ENCODE data around the gene PKD2L1.
A peak's percentile ranks its signal among the peaks of the same experiment; 100 is the strongest.
"Not testable (repeated sequence)": the region's sequence is repeated elsewhere in the genome, so short reads cannot be mapped to it uniquely, and the experiment has no call there.

The PKD2L1 gene

DNA sequence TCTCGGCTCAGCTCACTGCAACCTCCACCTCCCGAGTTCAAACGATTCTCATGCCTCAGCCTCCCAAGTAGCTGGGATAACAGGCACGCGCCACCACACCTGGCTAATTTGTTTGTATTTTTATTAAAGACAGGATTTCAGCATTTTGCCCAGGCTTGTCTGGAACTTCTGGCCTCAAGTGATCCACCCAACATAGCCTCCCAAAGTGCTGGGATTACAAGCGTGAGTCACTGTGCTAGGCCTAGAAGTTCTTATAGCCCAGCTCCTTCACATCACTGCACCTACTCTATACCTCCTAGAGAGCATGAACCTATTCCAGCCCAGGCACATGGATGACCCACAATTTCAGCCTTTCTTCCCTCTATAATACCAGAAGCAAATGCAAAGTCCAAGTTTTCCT lies 42.3 kb downstream of the PKD2L1 start:
- DNase-seq (ENCODE audit: low read depth in 2 of 3, low spot score in 1 of 3) = no peak

DNA sequence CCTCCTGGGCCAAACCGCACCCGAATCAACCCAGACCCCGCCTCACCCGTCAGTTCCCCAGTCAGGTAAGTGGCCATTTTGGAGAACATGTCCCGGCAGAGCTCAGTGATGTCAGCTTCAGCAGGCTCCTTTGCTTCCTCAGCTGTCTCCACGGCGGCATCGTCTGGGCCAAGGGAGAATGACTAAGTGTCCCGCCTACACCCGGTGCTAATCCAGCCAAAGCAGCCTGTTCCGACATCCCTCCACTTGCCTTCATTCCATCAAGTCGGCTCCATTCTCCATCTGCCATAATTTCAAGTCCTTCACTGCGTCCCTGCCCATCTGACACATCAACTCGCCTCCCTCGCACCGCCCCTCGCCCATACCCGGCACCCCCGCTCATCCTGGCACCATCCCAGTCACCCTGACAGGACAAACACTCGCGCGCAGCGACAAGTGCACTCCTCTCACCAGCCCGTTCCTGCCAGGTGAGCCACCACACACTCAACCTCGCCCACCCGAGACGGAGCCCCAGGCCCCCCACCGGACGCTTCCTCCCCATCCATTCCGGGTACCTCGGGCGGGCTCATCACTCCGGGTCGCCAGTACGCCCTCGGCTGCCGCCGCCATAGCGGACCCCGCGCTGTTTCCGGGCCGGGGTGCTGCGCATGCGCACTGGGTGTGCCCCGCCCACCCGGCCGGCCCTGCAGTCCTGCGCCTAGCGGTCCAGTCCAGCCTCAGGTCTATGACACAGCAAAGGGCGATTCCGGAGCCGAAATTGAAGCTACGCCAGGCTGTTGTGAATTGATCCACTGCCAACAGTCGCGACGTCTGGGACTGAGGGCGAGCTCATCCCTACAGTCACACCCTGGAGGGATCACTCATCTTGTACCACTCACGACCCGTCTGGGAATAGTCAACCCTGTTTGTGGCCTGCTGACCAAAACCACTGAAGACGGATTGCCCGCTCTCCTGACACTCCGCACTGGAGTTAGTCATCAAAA lies 43.7 kb downstream of the PKD2L1 start, which contains the start of gene BLOC1S2:
Gene BLOC1S2, minus strand, starts transcription at position 630 of the 983 bp plus-strand sequence. Its CDS starts 21 bp downstream, at position 609.
- peak; percentile 80 to 85 (median 81) for DNase-seq (ENCODE audit: low read depth in 2 of 3, low spot score in 1 of 3)

- DNase-seq (ENCODE audit: low read depth in 2 of 3, low spot score in 1 of 3) = not testable (repeated sequence)
Measured at GRCh38 chr10:100285326-100285725, 44.7 kb downstream of the PKD2L1 start.

DNA sequence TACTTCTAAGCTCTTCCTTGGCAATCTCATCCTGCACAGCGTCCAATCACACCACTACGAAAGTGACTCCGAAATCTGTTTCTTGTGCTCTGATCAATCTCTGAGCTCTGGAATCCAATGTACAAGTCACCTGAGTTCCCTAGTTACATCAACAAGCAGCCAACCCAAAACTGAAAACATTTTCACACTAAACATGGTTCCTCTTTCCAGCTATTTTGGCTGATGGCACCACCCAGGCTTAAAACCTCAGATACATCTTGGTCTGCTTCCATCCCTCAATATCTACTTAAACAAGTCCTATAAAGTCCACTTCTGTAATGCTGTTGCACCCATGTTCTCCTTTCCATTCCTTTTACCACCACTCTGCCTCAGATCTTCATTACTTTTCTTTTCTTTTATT lies 47.1 kb downstream of the PKD2L1 start:
- no peak for DNase-seq (ENCODE audit: low read depth in 2 of 3, low spot score in 1 of 3)

- DNase-seq (ENCODE audit: low read depth in 2 of 3, low spot score in 1 of 3) = not testable (repeated sequence)
Measured at GRCh38 chr10:100276971-100277370, 53.1 kb downstream of the PKD2L1 start.

GRCh38 chr10:100267239-100268104 lies 62.6 kb downstream of the PKD2L1 start, which contains the start of gene CWF19L1:
Gene CWF19L1, minus strand, starts transcription at chr10:100267638. Its CDS starts 45 bp downstream, at chr10:100267593.
- peak; percentile 57 to 72 (median 68) for DNase-seq (ENCODE audit: low read depth in 2 of 3, low spot score in 1 of 3)

- no peak for DNase-seq (ENCODE audit: low read depth in 2 of 3, low spot score in 1 of 3)
Measured at GRCh38 chr10:100265821-100266485, 64.1 kb downstream of the PKD2L1 start.

DNA sequence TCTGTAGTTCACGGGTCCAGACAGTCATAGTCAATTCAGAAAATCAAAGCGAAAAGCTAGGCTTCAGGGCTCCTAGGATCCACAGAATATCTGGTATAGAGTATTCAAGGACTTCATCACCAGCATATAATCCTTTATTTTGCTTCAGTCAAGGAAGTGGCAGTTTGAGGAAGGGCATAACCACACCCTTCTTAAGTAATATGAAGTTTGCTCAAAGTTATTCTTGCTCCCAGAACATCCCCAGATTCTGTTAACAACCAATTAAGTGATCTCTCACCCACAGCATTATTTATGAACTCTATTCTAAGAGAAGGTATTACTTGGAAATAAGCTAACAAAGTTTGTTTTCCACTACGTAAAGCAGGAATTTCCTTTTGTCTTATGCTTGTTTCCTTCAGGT lies 75.8 kb downstream of the PKD2L1 start:
- no peak for DNase-seq (ENCODE audit: low read depth in 2 of 3, low spot score in 1 of 3)

- no peak for DNase-seq (ENCODE audit: low read depth in 2 of 3, low spot score in 1 of 3)
Measured at GRCh38 chr10:100253041-100253440, 77.0 kb downstream of the PKD2L1 start.

DNA sequence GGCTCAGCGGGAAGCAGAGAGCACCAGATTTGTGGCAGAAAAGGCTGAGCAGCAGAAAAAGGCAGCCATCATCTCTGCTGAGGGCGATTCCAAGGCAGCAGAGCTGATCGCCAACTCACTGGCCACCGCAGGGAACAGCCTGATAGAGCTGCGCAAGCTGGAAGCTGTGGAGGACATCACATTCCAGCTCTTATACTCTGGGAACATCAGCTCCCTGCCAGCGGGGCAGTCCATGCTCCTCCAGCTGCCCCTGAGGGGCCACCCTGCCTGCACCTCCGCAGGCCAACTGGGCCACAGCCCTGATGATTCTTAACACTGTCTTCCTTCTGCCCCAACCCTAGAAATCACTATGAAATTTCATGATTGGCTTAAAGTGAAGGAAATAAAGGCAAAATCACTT lies 81.2 kb downstream of the PKD2L1 start:
- DNase-seq (ENCODE audit: low read depth in 2 of 3, low spot score in 1 of 3) = no peak

DNA sequence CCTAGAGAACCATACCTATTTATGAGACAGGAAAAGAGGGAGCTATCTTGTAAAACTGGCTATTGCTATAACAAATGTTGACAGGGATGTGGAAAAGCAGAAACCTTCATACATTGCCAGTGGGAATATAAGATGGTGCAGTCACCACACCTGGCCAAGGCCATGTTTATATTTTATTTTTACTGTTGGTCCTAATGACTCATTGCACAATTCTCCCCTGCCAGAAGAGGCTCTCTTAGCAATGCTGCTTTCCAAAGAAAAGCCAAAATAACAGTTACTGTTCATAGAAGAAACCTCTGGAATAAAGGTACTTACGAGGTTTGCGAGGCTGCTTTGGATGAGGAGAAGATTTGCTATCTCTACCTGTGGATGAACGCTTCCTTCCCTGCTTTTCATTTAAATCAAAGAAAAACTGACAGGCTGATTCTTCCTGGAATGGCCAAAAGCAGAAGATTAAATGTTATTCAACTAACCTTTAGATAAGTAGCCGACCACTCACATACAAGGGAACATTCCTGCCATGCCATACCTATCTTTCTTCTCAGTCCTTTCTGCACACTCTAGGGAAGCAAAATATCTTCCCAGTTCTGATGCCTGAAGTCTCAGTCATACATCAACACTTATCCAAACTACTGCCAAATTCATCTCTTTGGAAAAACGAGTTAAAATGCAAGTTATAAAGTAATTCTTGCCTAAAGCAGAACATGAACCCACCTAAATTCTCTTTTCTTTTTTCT lies 84.4 kb downstream of the PKD2L1 start:
- DNase-seq (ENCODE audit: low read depth in 2 of 3, low spot score in 1 of 3) = no peak

DNA sequence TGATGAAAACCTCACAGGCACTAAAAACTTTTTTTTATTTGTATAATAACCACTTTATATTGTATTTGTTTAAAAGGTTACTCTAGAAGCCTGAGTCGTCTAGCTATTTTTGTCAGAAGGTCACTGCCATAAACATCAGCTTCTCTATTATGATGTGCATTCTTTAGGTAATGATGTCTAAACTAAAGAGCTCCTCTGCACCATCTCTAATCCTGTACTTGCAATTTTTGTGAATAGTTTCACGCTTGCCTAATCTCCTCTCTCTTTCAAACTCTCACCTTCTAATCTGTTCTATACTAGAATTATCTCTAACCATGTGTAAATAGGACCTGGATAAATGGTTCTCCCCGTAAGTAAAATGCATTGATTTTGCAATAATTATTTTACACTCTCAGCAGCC lies 90.2 kb downstream of the PKD2L1 start:
- no peak for DNase-seq (ENCODE audit: low read depth in 2 of 3, low spot score in 1 of 3)

GRCh38 chr10:100238429-100238828 lies 91.6 kb downstream of the PKD2L1 start:
- DNase-seq (ENCODE audit: low read depth in 2 of 3, low spot score in 1 of 3) = no peak
